CD4-positive, alpha-beta T cell treated with Interleukin-4 for 1 hour (primary cell): ENCODE results near the gene CCL11.

Experiments used
- DNase-seq, 2 donors: peaks; one replicate each; pipeline ENCODE4 v3.0.0-alpha.2; 2020 to 2022

CCL11 gene

DNA sequence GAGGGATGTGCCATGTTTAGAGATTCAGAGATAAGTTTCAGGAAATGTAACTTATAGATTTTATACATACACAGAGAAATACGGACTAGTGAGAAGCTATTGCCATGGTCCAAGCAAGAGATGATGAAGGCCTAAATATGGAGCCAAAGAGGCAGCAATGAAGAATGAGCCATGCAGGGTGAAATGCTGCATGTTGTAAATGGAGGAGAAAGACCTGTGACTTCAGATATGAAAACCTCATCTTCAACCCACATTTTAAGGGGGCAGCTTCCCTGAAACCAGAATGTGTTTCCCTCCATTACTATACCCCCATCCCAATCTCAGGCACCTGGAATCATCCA lies 27.6 kb upstream of the CCL11 start:
- no peak for DNase-seq

GRCh38 chr17:34259146-34259545 lies 26.4 kb upstream of the CCL11 start:
- DNase-seq, result no peak

DNA sequence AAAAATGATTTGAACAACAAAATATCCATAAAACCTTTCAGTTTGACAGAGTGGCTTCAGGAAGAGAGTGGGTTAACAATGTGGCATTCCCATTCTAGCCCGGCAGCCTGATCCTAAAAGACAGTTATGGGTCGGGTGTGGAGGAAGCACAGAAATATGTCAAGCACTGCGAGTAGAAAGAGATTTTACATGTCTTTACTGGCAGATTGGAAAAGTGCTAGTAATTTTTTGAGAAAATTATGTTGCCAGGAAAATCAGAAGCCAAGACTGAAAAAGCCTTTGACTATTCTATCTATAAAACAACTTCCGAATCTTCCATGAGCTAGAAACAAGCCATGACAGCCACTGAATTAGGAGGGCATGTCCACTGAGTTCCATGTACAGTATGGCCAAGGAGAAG lies 24.7 kb upstream of the CCL11 start:
- no peak for DNase-seq

DNA sequence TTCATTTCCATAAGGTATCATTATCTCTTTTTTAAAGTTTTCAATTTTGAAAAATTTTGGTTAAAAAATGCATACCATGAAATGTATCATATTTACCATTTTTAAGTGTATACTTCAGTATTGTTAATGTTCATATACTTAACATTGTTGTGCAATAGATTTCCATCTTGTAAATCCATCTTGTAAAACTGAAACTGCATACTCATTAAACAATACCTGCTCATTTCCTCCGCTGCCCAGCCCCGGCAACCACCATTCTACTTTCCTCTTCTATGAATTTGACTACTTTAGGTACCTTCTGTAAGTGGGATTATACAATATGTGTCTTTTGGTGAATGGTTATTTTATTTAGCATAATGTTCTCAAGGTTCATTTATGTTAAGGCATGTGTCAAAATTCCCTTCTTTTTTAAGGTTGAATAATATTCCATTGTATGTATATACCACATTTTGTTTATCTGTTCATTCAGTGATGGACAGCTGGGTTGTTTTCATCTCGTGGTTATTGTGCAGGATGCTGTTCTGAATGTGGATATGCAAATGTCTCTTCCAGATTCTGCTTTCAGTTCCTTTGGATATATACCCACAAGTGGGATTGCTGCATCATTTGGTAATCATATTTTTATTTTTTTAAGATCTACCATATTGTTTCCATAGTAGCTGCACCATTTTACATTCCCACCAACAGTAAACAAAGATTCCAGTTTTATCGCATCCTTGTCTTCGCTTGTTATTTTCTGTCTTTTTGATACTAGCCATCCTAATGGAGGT lies 23.8 kb upstream of the CCL11 start:
- no peak for DNase-seq

DNA sequence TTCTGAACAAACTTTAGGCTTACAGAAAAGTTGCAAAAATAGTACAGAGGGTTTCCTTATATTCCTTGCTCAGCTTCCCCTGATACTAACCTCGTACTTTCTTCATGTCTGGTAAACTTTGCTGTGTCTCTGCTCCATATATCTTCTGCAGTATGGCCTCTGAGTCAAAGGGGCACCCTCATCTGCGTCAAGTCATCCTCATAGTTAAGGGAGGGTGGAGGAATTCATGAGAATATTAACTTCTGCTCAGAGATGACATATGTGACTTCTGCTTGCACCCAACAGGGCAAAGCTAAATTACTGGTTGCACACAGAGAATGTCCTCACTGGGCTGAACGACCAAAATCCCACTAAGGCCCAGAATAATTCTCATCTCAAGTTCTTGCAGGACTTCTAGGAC lies 19.8 kb upstream of the CCL11 start:
- no peak for DNase-seq

GRCh38 chr17:34269969-34270368 lies 15.6 kb upstream of the CCL11 start, which contains the start of gene CCL7:
TSS of gene CCL7 (plus strand) at chr17:34270221. CDS start at chr17:34270291, 70 bp downstream.
- DNase-seq, result no peak

GRCh38 chr17:34275881-34276280 lies 9.7 kb upstream of the CCL11 start:
- DNase-seq, result no peak

- DNase-seq, result no peak
Measured at GRCh38 chr17:34276826-34277225, 8.7 kb upstream of the CCL11 start.

DNA sequence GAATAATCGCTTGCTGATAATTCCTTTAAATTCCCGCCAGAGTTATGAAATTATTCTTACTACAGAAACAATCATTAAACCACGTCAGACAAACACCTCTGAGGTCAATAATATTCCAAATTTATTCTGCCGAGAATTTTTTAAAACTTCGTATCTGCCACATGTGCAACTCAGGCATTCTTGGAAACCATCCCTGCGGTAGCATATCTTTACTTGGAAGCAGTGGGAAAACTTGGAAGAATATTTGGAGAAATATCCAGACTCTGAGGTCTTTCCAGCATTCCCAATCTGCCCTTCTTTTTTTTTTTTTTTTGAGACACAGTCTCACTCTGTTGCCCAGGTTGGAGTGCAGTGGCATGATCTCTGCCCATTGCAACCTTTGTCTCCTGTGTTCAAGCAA lies 2.0 kb upstream of the CCL11 start:
- no peak for DNase-seq

GRCh38 chr17:34287875-34288274 lies 2.3 kb downstream of the CCL11 start:
- no peak for DNase-seq

GRCh38 chr17:34290586-34290985 lies 5.0 kb downstream of the CCL11 start:
- DNase-seq, result no peak

GRCh38 chr17:34291721-34292348 lies 6.3 kb downstream of the CCL11 start:
- DNase-seq, result no peak

- no peak for DNase-seq
Measured at GRCh38 chr17:34299027-34299426, 13.5 kb downstream of the CCL11 start.

GRCh38 chr17:34299956-34300577 lies 14.5 kb downstream of the CCL11 start:
- no peak for DNase-seq

DNA sequence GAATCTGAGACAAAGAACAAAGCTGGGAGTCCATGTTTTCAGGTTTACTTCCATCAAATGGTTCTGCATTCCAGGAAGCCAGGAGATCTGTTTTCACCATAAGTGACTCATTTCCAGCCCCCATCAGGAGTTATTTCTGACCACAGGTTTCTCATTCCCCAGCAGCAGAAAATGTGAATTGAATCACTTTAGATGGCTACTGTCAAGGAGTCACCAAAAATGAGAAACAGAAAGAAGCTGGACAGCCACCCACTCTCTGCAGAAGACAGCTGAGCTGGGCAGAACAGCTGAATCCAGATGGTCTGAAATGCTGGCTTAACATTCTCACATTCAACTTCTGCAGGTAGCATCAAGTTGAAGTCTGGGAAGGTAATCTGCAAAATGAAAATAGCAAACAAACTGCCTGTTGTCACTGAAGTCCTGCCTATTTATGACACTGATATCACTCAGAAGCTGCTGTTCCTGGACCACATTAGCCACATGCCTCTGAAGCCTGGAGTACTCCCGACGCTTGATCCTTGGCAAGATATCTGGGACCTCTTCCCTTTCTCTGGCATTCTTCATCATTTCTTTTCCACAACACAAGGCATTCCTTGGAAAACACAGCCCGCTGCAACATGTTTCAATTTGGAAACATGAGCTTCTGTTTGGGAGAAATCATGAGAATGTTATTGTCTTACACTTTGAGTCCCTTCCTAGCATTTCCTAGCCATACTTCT lies 15.3 kb downstream of the CCL11 start:
- DNase-seq, result no peak

- DNase-seq, result no peak
Measured at GRCh38 chr17:34301986-34302385, 16.4 kb downstream of the CCL11 start.

GRCh38 chr17:34302636-34303035 lies 17.1 kb downstream of the CCL11 start:
- no peak for DNase-seq

- no peak for DNase-seq
Measured at GRCh38 chr17:34303606-34304005, 18.1 kb downstream of the CCL11 start.

- no peak for DNase-seq
Measured at GRCh38 chr17:34305061-34305460, 19.5 kb downstream of the CCL11 start.

DNA sequence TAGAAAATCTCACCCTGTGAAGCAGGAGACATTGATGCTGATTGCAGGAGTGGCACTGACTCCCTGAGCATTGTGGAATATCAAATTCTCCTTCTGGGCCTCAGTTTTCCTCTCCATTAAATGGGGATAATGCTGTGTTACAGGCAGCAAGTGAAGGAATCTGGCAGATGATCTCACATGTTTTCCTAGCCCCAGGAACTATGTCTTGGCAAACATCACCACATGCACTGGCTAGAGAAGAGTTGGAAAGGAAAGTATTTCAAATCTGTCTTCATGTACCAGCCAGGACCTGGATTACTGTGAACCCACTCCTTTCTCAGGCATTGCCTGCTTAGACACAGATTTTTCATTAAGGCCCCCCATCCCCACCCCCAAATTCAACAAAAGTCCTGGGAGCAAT lies 20.1 kb downstream of the CCL11 start:
- no peak for DNase-seq

GRCh38 chr17:34306466-34306865 lies 20.9 kb downstream of the CCL11 start:
- no peak for DNase-seq

GRCh38 chr17:34307110-34307509 lies 21.6 kb downstream of the CCL11 start:
- no peak for DNase-seq

DNA sequence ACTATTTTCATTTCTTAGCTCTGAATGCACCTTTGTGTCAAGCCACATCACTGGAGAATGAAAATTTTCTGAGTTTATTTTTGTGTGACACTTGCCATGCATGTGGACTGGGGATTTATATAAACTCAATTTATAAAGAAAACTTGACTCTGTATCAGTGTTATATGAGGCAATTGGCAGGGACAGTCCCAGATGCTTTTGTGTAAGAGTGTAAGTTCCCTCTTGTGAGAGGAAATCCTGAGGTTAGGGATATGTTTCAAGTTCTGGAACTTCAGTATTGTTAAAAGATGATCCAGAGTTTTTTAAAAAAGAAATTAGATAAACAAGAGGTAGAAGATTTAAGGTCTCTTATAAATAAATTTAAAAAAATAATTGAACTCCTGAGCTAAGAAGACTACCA lies 22.8 kb downstream of the CCL11 start:
- no peak for DNase-seq

DNA sequence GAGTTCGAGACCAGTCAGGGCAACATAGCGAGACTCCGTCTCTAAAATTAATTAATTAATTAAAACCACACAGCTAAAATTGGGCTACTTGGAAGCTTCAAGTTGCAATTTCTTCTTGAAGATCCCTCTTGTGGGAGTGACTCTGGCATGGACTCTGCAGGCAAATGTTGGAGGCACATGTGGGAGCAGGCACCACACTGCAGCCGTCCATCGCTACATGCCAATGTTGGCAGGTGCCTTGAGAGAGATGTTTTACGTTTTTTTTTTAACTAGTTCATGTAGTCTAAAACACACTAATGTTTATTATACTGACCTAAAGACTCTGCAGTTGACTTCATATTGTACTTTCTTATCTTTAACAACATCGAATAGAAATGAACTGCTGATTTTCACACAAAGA lies 25.7 kb downstream of the CCL11 start:
- no peak for DNase-seq
